Activated CD8-positive, alpha-beta memory T cell treated with anti-CD3 and anti-CD28 coated beads, Interleukin-2, amount 10 ng/mL, durations not matched to agents 7 days and 5 days (primary cell): Measurements from ENCODE around the gene ACSL3. TPM values are rescaled to one million over a fixed set of nuclear protein-coding genes. Genes with fewer than 3 reads are reported as not detected.

Experiments
- ATAC-seq: fragments of 150-1000 bp; cut with Tn5 transposase; one replicate; pipeline ENCODE4 v1.10.0; 2021; ENCODE audit warnings: moderate library complexity
- CTCF ChIA-PET: fragments of 350-600 bp; sonication (Branson Sonifier 250); formaldehyde crosslinking; loops from one replicate; lab custom pipeline; 2021; ENCODE audit warnings: antibody characterized with exemption; lab: Charles Lee
- DNase-seq: peaks from one replicate; pipeline ENCODE4 v3.0.0-alpha.2; 2020
- H3K27ac Mint-ChIP-seq: one replicate; pipeline ENCODE4 v1.8.0; 2021; ENCODE audit warnings: mild to moderate bottlenecking, mixed read lengths
- H3K27me3 Mint-ChIP-seq: one replicate; pipeline ENCODE4 v1.8.0; 2021; ENCODE audit warnings: mixed read lengths
- H3K36me3 Mint-ChIP-seq: one replicate; pipeline ENCODE4 v1.8.0; 2021; ENCODE audit warnings: mild to moderate bottlenecking, mixed read lengths
- H3K4me1 Mint-ChIP-seq: one replicate; pipeline ENCODE4 v1.8.0; 2021; ENCODE audit warnings: mixed read lengths
- H3K4me3 Mint-ChIP-seq: one replicate; pipeline ENCODE4 v1.8.0; 2021; ENCODE audit warnings: mild to moderate bottlenecking, moderate library complexity, mixed read lengths
- H3K9me3 Mint-ChIP-seq: one replicate; pipeline ENCODE4 v1.8.0; 2022; ENCODE audit warnings: low read depth, mixed read lengths
- total RNA-seq, 2 experiments: library from RNA; stranded (reverse); gene quantifications; one replicate each; pipeline ENCODE4 v1.2.3, GENCODE V29; 2021

Gene ACSL3
- 10 to 100 TPM; 32.1 to 58.7 TPM for total RNA-seq

- peaks cover 19% of the 10 kb centered on the region for H3K27me3 Mint-ChIP-seq
- H3K4me3 Mint-ChIP-seq: peak within 1 kb of the TSS; percentile 66
- ATAC-seq (peak; percentile 99), DNase-seq (peak; percentile 97)
- H3K36me3 Mint-ChIP-seq: peaks cover 2% of the 10 kb centered on the region
- CTCF ChIA-PET: interaction anchor here (1.7 to 3.1 kb wide), 3 partner anchors 42 to 154 kb away, joined by 4 to 14 read pairs (median 14); no protein-coding TSS in a partner anchor
- peaks cover 13% of the 10 kb centered on the region for H3K4me1 Mint-ChIP-seq
- peak within 1 kb of the TSS; percentile 81 for H3K27ac Mint-ChIP-seq
- no peaks in the 10 kb centered on the region for H3K9me3 Mint-ChIP-seq
These were observed at the start of gene ACSL3 for GRCh38 chr2:222860740-222861410. Gene ACSL3, plus strand, starts transcription at chr2:222861036. Its CDS starts 47,737 bp downstream, at chr2:222908773.

GRCh38 chr2:222811828-222812227 is 49.0 kb upstream of the ACSL3 start:
- Mint-ChIP-seq H3K9me3 (no peaks in the 10 kb centered on the region), H3K4me1 (peaks cover 23% of the 10 kb centered on the region), H3K36me3 (no peaks in the 10 kb centered on the region), H3K27ac (no peak overlapping the region), H3K27me3 (peaks cover 12% of the 10 kb centered on the region), H3K4me3 (no peak overlapping the region)
- no peak for DNase-seq
- CTCF ChIA-PET: no interaction called here
- ATAC-seq: no peak

GRCh38 chr2:222813177-222813843 is 47.5 kb upstream of the ACSL3 start:
- CTCF ChIA-PET: no interaction called here
- H3K9me3 Mint-ChIP-seq: no peaks in the 10 kb centered on the region
- H3K36me3 Mint-ChIP-seq: no peaks in the 10 kb centered on the region
- no peak overlapping the region for H3K4me3 Mint-ChIP-seq
- peak overlapping the region; percentile 55 for H3K27ac Mint-ChIP-seq
- DNase-seq (peak; percentile 56), ATAC-seq (peak; percentile 92)
- H3K27me3 Mint-ChIP-seq: peaks cover 7% of the 10 kb centered on the region
- H3K4me1 Mint-ChIP-seq: peaks cover 23% of the 10 kb centered on the region

GRCh38 chr2:222819722-222820333 is 41.0 kb upstream of the ACSL3 start:
- CTCF ChIA-PET: no interaction called here

GRCh38 chr2:222823183-222823930 is 37.5 kb upstream of the ACSL3 start:
- no peak overlapping the region for H3K4me3 Mint-ChIP-seq
- no peak overlapping the region for H3K27ac Mint-ChIP-seq
- no peaks in the 10 kb centered on the region for H3K9me3 Mint-ChIP-seq
- no peaks in the 10 kb centered on the region for H3K36me3 Mint-ChIP-seq
- ATAC-seq (no peak), DNase-seq (no peak)
- peaks cover 20% of the 10 kb centered on the region for H3K27me3 Mint-ChIP-seq
- CTCF ChIA-PET: no interaction called here
- peaks cover 8% of the 10 kb centered on the region for H3K4me1 Mint-ChIP-seq

More at GRCh38 chr2:222819722-222820333, 41.0 kb upstream of the ACSL3 start:
- peaks cover 8% of the 10 kb centered on the region for H3K4me1 Mint-ChIP-seq
- ATAC-seq (no peak), DNase-seq (no peak)
- peaks cover 11% of the 10 kb centered on the region for H3K27me3 Mint-ChIP-seq
- H3K4me3 Mint-ChIP-seq: no peak overlapping the region
- H3K36me3 Mint-ChIP-seq: no peaks in the 10 kb centered on the region
- no peaks in the 10 kb centered on the region for H3K9me3 Mint-ChIP-seq
- H3K27ac Mint-ChIP-seq: no peak overlapping the region

GRCh38 chr2:222825031-222825430 is 35.8 kb upstream of the ACSL3 start:
- H3K36me3 Mint-ChIP-seq: no peaks in the 10 kb centered on the region
- peaks cover 2% of the 10 kb centered on the region for H3K4me1 Mint-ChIP-seq
- H3K4me3 Mint-ChIP-seq: no peak overlapping the region
- CTCF ChIA-PET: no interaction called here
- no peaks in the 10 kb centered on the region for H3K9me3 Mint-ChIP-seq
- no peak for ATAC-seq
- no peak for DNase-seq
- peaks cover 17% of the 10 kb centered on the region for H3K27me3 Mint-ChIP-seq
- H3K27ac Mint-ChIP-seq: no peak overlapping the region

- Mint-ChIP-seq H3K27ac (no peak overlapping the region), H3K4me3 (no peak overlapping the region), H3K4me1 (no peaks in the 10 kb centered on the region), H3K27me3 (peaks cover 19% of the 10 kb centered on the region), H3K9me3 (no peaks in the 10 kb centered on the region), H3K36me3 (no peaks in the 10 kb centered on the region)
- CTCF ChIA-PET: no interaction called here
- ATAC-seq (no peak), DNase-seq (no peak)
These were observed 33.4 kb upstream of the ACSL3 start for GRCh38 chr2:222827417-222827816.

- Mint-ChIP-seq H3K27me3 (peaks cover 19% of the 10 kb centered on the region), H3K27ac (no peak overlapping the region), H3K4me1 (no peaks in the 10 kb centered on the region), H3K4me3 (no peak overlapping the region), H3K36me3 (no peaks in the 10 kb centered on the region), H3K9me3 (no peaks in the 10 kb centered on the region)
- CTCF ChIA-PET: no interaction called here
- ATAC-seq (no peak), DNase-seq (no peak)
These were observed 32.3 kb upstream of the ACSL3 start for GRCh38 chr2:222828572-222828971.

GRCh38 chr2:222830164-222830563 is 30.7 kb upstream of the ACSL3 start:
- H3K9me3 Mint-ChIP-seq: no peaks in the 10 kb centered on the region
- H3K4me3 Mint-ChIP-seq: no peak overlapping the region
- DNase-seq: no peak
- no peak for ATAC-seq
- no peaks in the 10 kb centered on the region for H3K4me1 Mint-ChIP-seq
- H3K27me3 Mint-ChIP-seq: peaks cover 19% of the 10 kb centered on the region
- CTCF ChIA-PET: no interaction called here
- no peaks in the 10 kb centered on the region for H3K36me3 Mint-ChIP-seq
- no peak overlapping the region for H3K27ac Mint-ChIP-seq

- DNase-seq (no peak), ATAC-seq (no peak)
- Mint-ChIP-seq H3K4me3 (no peak overlapping the region), H3K27ac (no peak overlapping the region), H3K27me3 (peaks cover 23% of the 10 kb centered on the region), H3K36me3 (no peaks in the 10 kb centered on the region), H3K9me3 (no peaks in the 10 kb centered on the region), H3K4me1 (no peaks in the 10 kb centered on the region)
- CTCF ChIA-PET: no interaction called here
These were observed 27.4 kb upstream of the ACSL3 start for GRCh38 chr2:222833410-222833809.

- no peak for ATAC-seq
- no peaks in the 10 kb centered on the region for H3K9me3 Mint-ChIP-seq
- CTCF ChIA-PET: interaction anchor here (1.2 to 1.6 kb wide), 4 partner anchors 15 to 145 kb away, joined by 3 to 5 read pairs (median 4); no protein-coding TSS in a partner anchor
- H3K27me3 Mint-ChIP-seq: peaks cover 22% of the 10 kb centered on the region
- peaks cover 3% of the 10 kb centered on the region for H3K4me1 Mint-ChIP-seq
- H3K4me3 Mint-ChIP-seq: no peak overlapping the region
- DNase-seq: no peak
- no peaks in the 10 kb centered on the region for H3K36me3 Mint-ChIP-seq
- no peak overlapping the region for H3K27ac Mint-ChIP-seq
These were observed 25.6 kb upstream of the ACSL3 start for GRCh38 chr2:222835143-222835822.

GRCh38 chr2:222835823-222836151 is 25.0 kb upstream of the ACSL3 start:
- DNase-seq (no peak), ATAC-seq (no peak)
- no peaks in the 10 kb centered on the region for H3K9me3 Mint-ChIP-seq
- H3K27me3 Mint-ChIP-seq: peaks cover 22% of the 10 kb centered on the region
- H3K4me1 Mint-ChIP-seq: peaks cover 6% of the 10 kb centered on the region
- H3K4me3 Mint-ChIP-seq: no peak overlapping the region
- no peaks in the 10 kb centered on the region for H3K36me3 Mint-ChIP-seq
- CTCF ChIA-PET: interaction anchor here (1.2 to 1.6 kb wide), 4 partner anchors 14 to 145 kb away, joined by 3 to 5 read pairs (median 4); no protein-coding TSS in a partner anchor
- H3K27ac Mint-ChIP-seq: no peak overlapping the region

- H3K4me3 Mint-ChIP-seq: no peak overlapping the region
- peaks cover 12% of the 10 kb centered on the region for H3K4me1 Mint-ChIP-seq
- peaks cover 25% of the 10 kb centered on the region for H3K27me3 Mint-ChIP-seq
- H3K9me3 Mint-ChIP-seq: no peaks in the 10 kb centered on the region
- no peak overlapping the region for H3K27ac Mint-ChIP-seq
- no peak for ATAC-seq
- no peak for DNase-seq
- H3K36me3 Mint-ChIP-seq: no peaks in the 10 kb centered on the region
- CTCF ChIA-PET: no interaction called here
These were observed 23.2 kb upstream of the ACSL3 start for GRCh38 chr2:222837643-222838056.
